Measurements from ENCODE around the gene GDF2.

The GDF2 gene

DNA sequence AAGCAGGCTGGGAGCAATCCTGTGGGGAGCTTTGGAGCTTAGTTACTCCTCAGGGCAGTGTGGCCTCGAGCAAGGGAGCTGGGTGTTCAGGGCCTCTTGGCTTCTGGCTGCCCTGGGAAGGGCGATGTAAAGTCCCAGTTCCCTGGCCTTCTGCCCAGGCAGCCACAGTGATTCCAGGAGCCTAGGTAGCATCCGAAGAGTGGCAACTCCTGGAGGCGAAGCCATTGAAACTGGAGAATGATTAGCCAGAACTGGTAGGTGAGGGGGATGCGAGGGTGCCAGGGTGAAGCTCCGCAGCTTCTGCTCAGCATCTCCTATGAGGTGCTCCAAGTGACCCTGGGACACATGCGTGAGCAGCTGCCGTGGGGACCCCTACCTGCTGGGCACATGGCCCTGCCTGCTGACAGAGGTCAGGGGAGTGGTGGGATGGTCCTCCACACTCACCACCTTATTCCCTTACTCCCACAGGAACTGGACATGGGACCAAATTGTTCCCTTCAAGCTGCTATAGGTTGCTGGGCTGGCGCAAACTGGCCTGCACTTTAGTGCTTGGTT, 7.8 kb upstream of the GDF2 start:
- no peak overlapping the region for H3K27ac ChIP-seq
- ChIA-PET CTCF (interaction anchor here (1.2 to 5.7 kb wide), 3 partner anchors 267 to 289 kb away, joined by 3 to 60 read pairs (median 6); no protein-coding TSS in a partner anchor), POLR2A (ENCODE audit: low non-redundant PET) (no interaction called here)
- TF ChIP-seq, protein P1, sequence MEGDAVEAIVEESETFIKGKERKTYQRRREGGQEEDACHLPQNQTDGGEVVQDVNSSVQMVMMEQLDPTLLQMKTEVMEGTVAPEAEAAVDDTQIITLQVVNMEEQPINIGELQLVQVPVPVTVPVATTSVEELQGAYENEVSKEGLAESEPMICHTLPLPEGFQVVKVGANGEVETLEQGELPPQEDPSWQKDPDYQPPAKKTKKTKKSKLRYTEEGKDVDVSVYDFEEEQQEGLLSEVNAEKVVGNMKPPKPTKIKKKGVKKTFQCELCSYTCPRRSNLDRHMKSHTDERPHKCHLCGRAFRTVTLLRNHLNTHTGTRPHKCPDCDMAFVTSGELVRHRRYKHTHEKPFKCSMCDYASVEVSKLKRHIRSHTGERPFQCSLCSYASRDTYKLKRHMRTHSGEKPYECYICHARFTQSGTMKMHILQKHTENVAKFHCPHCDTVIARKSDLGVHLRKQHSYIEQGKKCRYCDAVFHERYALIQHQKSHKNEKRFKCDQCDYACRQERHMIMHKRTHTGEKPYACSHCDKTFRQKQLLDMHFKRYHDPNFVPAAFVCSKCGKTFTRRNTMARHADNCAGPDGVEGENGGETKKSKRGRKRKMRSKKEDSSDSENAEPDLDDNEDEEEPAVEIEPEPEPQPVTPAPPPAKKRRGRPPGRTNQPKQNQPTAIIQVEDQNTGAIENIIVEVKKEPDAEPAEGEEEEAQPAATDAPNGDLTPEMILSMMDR (conservative IDR thresholded peaks at IDR 0.05; ENCODE audit: low read depth) = no peak
- DNase-seq (ENCODE audit: low spot score) = no peak

DNA sequence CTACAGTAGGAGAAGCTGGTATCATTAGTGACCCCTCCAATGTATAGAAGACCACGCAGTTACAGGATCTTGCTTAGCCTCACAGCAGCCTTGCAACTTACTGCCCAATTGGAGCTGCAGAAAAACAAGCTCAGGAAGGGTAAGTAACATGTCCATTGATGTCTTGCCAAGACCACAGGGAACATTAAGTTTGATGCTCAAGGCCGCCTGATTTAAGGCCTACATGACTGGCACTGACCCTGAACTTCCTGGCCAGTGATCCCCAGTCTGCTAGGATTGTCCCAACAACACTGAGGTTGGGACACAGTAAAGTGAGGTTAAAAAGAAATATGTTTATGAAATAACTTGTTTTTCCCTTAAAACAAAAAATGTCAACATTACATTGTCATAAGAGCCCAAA, 6.8 kb upstream of the GDF2 start:
- ChIA-PET CTCF (interaction anchor here (0.6 to 5.7 kb wide), 3 partner anchors 15 to 290 kb away, joined by 3 to 60 read pairs (median 3); no protein-coding TSS in a partner anchor), POLR2A (ENCODE audit: low non-redundant PET) (no interaction called here)
- no peak for DNase-seq (ENCODE audit: low spot score)
- no peak overlapping the region for H3K27ac ChIP-seq
- TF ChIP-seq, protein P1 (conservative IDR thresholded peaks at IDR 0.05; ENCODE audit: low read depth) = no peak

DNA sequence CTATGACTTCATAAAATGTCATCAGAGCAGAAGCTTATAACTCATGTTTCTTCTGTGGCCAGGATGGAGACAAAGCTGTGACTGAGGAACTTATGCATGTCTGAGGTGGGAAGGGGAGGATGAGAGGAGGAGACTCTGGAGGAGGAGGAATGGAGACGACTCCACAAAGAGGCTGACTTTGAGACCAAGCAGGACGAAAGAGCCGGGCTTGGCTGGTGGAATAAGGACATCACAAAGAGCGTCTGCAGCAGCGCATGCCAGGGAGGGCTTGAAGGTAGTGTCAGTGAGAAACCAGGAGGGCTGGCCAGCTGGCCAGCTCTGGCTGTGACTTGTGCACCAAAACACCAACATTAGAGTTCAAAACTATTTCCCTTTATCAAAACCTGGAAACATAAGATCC, 6.1 kb upstream of the GDF2 start:
- ChIA-PET CTCF (interaction anchor here (5.7 kb wide), 1 partner anchor 290 kb away, joined by 60 read pairs; no protein-coding TSS in a partner anchor), POLR2A (ENCODE audit: low non-redundant PET) (no interaction called here)
- DNase-seq (ENCODE audit: low spot score) = no peak
- TF ChIP-seq, protein P1 (conservative IDR thresholded peaks at IDR 0.05; ENCODE audit: low read depth) = no peak
- H3K27ac ChIP-seq = no peak overlapping the region

DNA sequence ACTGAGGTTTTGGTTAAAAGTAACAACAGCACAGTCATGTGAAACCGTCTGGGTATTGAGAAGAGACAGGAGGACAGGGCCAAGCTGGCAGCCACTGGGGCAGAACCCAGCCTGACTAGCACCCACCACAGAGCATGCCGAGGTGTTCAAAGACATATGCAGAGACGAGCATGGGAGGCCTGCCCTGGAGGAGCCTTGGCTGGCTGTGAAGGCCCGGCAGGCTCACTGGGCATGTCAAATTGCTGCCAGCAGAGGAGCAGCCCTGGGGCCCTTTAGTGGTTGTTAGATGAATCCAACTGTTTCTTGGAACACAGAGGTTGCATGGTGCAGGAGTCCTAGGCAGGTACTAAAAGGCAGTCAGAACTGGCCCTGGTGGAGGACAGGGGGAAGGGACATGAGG, 5.0 kb upstream of the GDF2 start:
- TF ChIP-seq, protein P1 (conservative IDR thresholded peaks at IDR 0.05; ENCODE audit: low read depth) = no peak
- ChIA-PET POLR2A (ENCODE audit: low non-redundant PET) (no interaction called here), CTCF (no interaction called here)
- DNase-seq (ENCODE audit: low spot score) = no peak
- H3K27ac ChIP-seq = no peak overlapping the region

DNA sequence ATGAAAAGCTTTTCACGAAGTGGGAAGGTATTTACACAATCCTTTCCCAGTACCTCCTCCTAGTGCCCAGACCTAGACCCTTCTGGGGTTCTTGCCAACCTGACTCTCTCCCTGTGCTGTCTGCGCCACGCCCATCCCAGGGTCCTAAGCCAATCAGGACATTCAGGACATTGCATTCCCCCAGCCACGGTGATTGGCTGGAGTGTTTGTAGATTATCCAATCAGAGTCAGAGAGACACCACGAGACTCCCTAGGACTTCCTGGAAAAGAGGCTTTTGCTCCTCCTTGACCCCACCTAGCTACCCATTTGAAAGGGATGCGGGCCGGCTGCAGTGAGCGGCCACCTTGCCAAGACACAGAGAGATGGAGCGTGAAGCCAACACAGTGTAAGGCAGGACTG, 3.5 kb upstream of the GDF2 start:
- TF ChIP-seq, protein P1 (conservative IDR thresholded peaks at IDR 0.05; ENCODE audit: low read depth) = no peak
- H3K27ac ChIP-seq = no peak overlapping the region
- CTCF ChIA-PET = no interaction called here
- no peak for DNase-seq (ENCODE audit: low spot score)
- POLR2A ChIA-PET (ENCODE audit: low non-redundant PET) = no interaction called here

DNA sequence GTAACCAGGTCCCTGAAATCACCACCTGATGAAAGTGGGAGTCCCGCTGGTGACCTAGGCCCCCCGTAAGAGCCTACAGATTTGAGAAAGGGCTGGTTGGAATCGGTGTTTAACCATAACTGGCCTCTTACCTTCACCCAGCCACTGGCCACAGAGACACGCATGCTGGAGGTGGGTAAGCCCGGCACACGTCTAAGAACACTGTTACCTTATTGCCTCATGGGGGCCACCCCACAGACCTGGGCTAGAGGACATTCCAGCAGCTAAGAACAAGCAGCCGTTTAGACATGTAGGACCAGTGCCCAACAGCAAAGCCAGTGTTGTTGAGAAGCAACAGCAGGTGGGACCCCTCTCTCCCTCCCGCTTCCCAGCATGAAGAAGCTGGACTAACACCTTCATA, 2.5 kb upstream of the GDF2 start:
- no peak overlapping the region for H3K27ac ChIP-seq
- ChIA-PET POLR2A (ENCODE audit: low non-redundant PET) (no interaction called here), CTCF (interaction anchor here (0.6 kb wide), 1 partner anchor 44 kb away, joined by 3 read pairs; no protein-coding TSS in a partner anchor)
- DNase-seq (ENCODE audit: low spot score) = no peak
- TF ChIP-seq, protein P1 (conservative IDR thresholded peaks at IDR 0.05; ENCODE audit: low read depth) = no peak
